H1 (cell line): Measurements from ENCODE around the gene RUVBL1.

Experiments used
- CEBPB ChIP-seq: IDR thresholded peaks from 2 replicates; pipeline ENCODE4 v1.6.1; 2012; ENCODE audit warnings: low read depth, low read length
- CTBP2 ChIP-seq: IDR thresholded peaks from 2 replicates; pipeline ENCODE4 v1.7.0; 2011; ENCODE audit warnings: borderline replicate concordance, mild to moderate bottlenecking, moderate library complexity, mixed read lengths, low read length; ENCODE audit not compliant: insufficient read depth, insufficient read length
- NRF1 ChIP-seq: IDR thresholded peaks from 2 replicates; pipeline ENCODE4 v1.6.1; 2011; ENCODE audit warnings: mild to moderate bottlenecking, low read depth, low read length, improper control_type of control experiment
- POLR2A ChIP-seq, 2 experiments: IDR thresholded peaks; 1 replicate in 1 of 2; 2 replicates in 1 of 2; pipeline ENCODE4 v1.6.1; 2011; ENCODE audit warnings: low read depth in 2 of 2, low read length in 2 of 2, mild to moderate bottlenecking in 2 of 2; ENCODE audit errors: control extremely low read depth in 1 of 2
- POLR2AphosphoS5 ChIP-seq: IDR thresholded peaks from 2 replicates; pipeline ENCODE4 v1.6.1; 2011; ENCODE audit warnings: low read depth, low read length
- TAF1 ChIP-seq: IDR thresholded peaks from 2 replicates; pipeline ENCODE4 v1.6.1; 2011; ENCODE audit warnings: mild to moderate bottlenecking, low read depth, low read length
- TBP ChIP-seq: IDR thresholded peaks from 2 replicates; pipeline ENCODE4 v1.6.1; 2011; ENCODE audit warnings: low read depth, low read length, improper control_type of control experiment
- TF ChIP-seq, protein P1 (sequence below), 3 experiments: IDR thresholded peaks; 1 replicate in 2 of 3; 2 replicates in 1 of 3; pipeline versions ENCODE4 v1.5.1 to v1.6.1; 2011; ENCODE audit warnings: low read length in 3 of 3, mild to moderate bottlenecking in 3 of 3, inconsistent platforms in 2 of 3, low read depth in 1 of 3, moderate library complexity in 1 of 3; ENCODE audit not compliant: insufficient read depth in 1 of 3; ENCODE audit errors: control extremely low read depth in 1 of 3

DNA sequence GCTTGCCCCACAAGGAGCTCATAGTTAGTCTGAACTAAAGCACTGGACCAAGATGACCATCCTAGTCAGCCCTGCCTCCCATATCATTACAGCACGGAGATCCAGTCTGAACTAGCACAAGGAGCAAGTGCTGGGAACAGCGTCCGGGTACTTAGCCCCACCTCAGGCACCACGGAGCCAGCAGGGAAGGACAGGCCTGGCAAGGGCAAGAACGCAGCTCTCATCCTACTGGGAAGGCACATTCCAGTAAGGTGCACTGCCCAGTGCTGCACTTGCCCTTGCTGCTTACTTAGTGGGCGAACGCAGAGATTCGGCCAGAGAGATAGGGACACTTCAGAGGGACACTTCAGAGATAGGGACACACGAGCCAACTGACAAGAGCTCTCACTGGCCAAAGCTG is 43.8 kb downstream of the RUVBL1 start:
- TF ChIP-seq CEBPB, result no peak
- TF ChIP-seq, protein P1, sequence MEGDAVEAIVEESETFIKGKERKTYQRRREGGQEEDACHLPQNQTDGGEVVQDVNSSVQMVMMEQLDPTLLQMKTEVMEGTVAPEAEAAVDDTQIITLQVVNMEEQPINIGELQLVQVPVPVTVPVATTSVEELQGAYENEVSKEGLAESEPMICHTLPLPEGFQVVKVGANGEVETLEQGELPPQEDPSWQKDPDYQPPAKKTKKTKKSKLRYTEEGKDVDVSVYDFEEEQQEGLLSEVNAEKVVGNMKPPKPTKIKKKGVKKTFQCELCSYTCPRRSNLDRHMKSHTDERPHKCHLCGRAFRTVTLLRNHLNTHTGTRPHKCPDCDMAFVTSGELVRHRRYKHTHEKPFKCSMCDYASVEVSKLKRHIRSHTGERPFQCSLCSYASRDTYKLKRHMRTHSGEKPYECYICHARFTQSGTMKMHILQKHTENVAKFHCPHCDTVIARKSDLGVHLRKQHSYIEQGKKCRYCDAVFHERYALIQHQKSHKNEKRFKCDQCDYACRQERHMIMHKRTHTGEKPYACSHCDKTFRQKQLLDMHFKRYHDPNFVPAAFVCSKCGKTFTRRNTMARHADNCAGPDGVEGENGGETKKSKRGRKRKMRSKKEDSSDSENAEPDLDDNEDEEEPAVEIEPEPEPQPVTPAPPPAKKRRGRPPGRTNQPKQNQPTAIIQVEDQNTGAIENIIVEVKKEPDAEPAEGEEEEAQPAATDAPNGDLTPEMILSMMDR (IDR thresholded peaks at IDR 0.05; ENCODE audit: control extremely low read depth in 1 of 3, insufficient read depth in 1 of 3, low read depth in 1 of 3, low read length in 3 of 3), result no peak
- no peak for TF ChIP-seq TBP
- no peak for TF ChIP-seq POLR2A (IDR thresholded peaks at IDR 0.05; ENCODE audit: control extremely low read depth in 1 of 2, low read depth in 2 of 2, low read length in 2 of 2)
- no peak for TF ChIP-seq CTBP2
- no peak for TF ChIP-seq TAF1
- TF ChIP-seq POLR2AphosphoS5, result no peak
- no peak for TF ChIP-seq NRF1
